Sigmoid colon (tissue), 7 donors: ENCODE measurements around the gene TAF5L. TPM values are rescaled to one million over a fixed set of nuclear protein-coding genes. Genes with fewer than 3 reads are reported as not detected.

Source experiments
- DNase-seq: peaks from one replicate; pipeline ENCODE4 v3.0.0-alpha.2; 2019
- H3K27ac ChIP-seq, 4 donors: fragments of 200-600 bp; sonication (generic); one replicate each; pipeline ENCODE4 v1.5.1; 2016 to 2019; ENCODE audit warnings: mild to moderate bottlenecking in 1 of 4
- H3K27me3 ChIP-seq, 3 donors: fragments of 200-600 bp; sonication (generic); one replicate each; pipeline ENCODE4 v1.5.1; 2019; ENCODE audit warnings: mild to moderate bottlenecking in 1 of 3
- H3K36me3 ChIP-seq, 4 donors: fragments of 200-600 bp; sonication (generic); one replicate each; pipeline ENCODE4 v1.5.1; 2016 to 2019
- H3K4me1 ChIP-seq, 4 donors: fragments of 200-600 bp; sonication (generic); one replicate each; pipeline ENCODE4 v1.5.1; 2017 to 2019
- H3K4me3 ChIP-seq, 4 donors: fragments of 200-600 bp; sonication (generic); one replicate each; pipeline ENCODE4 v1.5.1; 2017 to 2019; ENCODE audit warnings: mild to moderate bottlenecking in 2 of 4, moderate library complexity in 1 of 4
- H3K9me3 ChIP-seq, 4 donors: fragments of 200-600 bp in 3 of 4; sonication (generic) in 3 of 4; one replicate each; pipeline versions ENCODE4 v1.5.1 to v1.6.1; 2013 to 2019
- EP300 ChIP-seq, 4 donors: sonication (generic); formaldehyde crosslinking; IDR thresholded peaks; one replicate each; pipeline ENCODE4 v1.6.1; 2017; ENCODE audit warnings: antibody characterized with exemption in 4 of 4
- POLR2A ChIP-seq, 2 donors: fragments of 450-650 bp; IDR thresholded peaks; one replicate each; pipeline ENCODE4 v1.6.1; 2016; ENCODE audit warnings: antibody characterized with exemption in 2 of 2, mild to moderate bottlenecking in 2 of 2, moderate library complexity in 2 of 2
- POLR2AphosphoS5 ChIP-seq, 4 donors: sonication (generic); formaldehyde crosslinking; IDR thresholded peaks; one replicate each; pipeline ENCODE4 v1.6.1; 2017; ENCODE audit warnings: antibody characterized with exemption in 4 of 4
- WGBS, 2 donors: extraction: QIAGEN DNeasy Blood & Tissue Kit; methylation state at CpG; one replicate each; pipeline ENCODE4 v1.1.7; 2013; 5-methylcytosine and 5-hydroxymethylcytosine counted together
- intact Hi-C: fragments of 100-400 bp; cut with DNase I; formaldehyde crosslinking; loops from one replicate; pipeline ENCODE4 v1.15.1; 2023
- polyA plus RNA-seq, 3 donors: library from polyadenylated mRNA; stranded (reverse); fragments of 200-250 nt; gene quantifications; one replicate each; pipeline ENCODE4 v1.2.3, GENCODE V29; 2013
- total RNA-seq, 4 donors: library from RNA; depleted of rRNA; stranded (reverse); fragments of >200 nt; gene quantifications; one replicate each; pipeline ENCODE4 v1.1.0, GENCODE V29; 2016
- TF ChIP-seq, protein P1 (sequence below), 4 experiments: fragments of 450-650 bp in 3 of 4; fragments of 200-600 bp in 1 of 4; IDR thresholded peaks; one replicate each; pipeline ENCODE4 v1.5.1; 2016 to 2019; ENCODE audit warnings: antibody characterized with exemption in 4 of 4, mild to moderate bottlenecking in 3 of 4, moderate library complexity in 2 of 4
- donor health status: healthy with polysubstance abuse.
- donor health status: Bipolar disorder and iron deficiency.
- donor health status: healthy.

Gene TAF5L
- total and polyA plus RNA-seq, 7 donors, result 10.6 to 18.0 (median 13.0) TPM

DNA sequence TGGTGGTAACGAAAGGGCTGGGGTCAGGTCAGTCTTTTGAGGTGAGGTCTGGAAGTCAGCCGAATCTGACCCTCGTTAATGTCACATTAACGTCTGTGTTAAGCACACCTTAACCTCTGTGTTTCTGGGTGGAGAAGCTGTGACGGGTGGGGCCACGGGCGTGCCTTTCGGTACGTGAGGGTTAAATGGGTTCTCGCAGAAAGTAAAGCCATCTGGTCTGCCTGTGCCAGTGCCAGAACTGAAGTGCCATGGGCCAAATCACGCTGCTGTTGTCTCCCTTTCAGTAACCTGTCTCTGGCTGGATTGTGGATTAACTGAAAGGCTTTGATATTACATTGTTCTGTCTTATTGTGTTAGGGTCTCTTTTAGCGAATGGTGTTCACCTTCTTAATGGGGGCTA is 14.5 kb upstream of the TAF5L start:
- no peak overlapping the region for H3K4me3 ChIP-seq
- WGBS, 2 donors, result 28 to 73% methylated on average over 12 of the region's 12 CpGs
- TF ChIP-seq, protein P1, sequence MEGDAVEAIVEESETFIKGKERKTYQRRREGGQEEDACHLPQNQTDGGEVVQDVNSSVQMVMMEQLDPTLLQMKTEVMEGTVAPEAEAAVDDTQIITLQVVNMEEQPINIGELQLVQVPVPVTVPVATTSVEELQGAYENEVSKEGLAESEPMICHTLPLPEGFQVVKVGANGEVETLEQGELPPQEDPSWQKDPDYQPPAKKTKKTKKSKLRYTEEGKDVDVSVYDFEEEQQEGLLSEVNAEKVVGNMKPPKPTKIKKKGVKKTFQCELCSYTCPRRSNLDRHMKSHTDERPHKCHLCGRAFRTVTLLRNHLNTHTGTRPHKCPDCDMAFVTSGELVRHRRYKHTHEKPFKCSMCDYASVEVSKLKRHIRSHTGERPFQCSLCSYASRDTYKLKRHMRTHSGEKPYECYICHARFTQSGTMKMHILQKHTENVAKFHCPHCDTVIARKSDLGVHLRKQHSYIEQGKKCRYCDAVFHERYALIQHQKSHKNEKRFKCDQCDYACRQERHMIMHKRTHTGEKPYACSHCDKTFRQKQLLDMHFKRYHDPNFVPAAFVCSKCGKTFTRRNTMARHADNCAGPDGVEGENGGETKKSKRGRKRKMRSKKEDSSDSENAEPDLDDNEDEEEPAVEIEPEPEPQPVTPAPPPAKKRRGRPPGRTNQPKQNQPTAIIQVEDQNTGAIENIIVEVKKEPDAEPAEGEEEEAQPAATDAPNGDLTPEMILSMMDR (IDR thresholded peaks at IDR 0.05), result no peak
- no peak for TF ChIP-seq POLR2AphosphoS5 (IDR thresholded peaks at IDR 0.05)
- TF ChIP-seq POLR2A (IDR thresholded peaks at IDR 0.05), result no peak
- no peak for TF ChIP-seq EP300 (IDR thresholded peaks at IDR 0.05)
- intact Hi-C loops, result no loop called here
- H3K27ac ChIP-seq, result no peak overlapping the region
- H3K9me3 ChIP-seq, result no peaks in the 10 kb centered on the region
- no peaks in the 10 kb centered on the region for H3K27me3 ChIP-seq
- DNase-seq, result no peak
- peaks cover 11 to 52% (median 34%) of the 10 kb centered on the region in 4 donors for H3K36me3 ChIP-seq
- H3K4me1 ChIP-seq, result peaks cover 0 to 4% (median 0%) of the 10 kb centered on the region in 4 donors

DNA sequence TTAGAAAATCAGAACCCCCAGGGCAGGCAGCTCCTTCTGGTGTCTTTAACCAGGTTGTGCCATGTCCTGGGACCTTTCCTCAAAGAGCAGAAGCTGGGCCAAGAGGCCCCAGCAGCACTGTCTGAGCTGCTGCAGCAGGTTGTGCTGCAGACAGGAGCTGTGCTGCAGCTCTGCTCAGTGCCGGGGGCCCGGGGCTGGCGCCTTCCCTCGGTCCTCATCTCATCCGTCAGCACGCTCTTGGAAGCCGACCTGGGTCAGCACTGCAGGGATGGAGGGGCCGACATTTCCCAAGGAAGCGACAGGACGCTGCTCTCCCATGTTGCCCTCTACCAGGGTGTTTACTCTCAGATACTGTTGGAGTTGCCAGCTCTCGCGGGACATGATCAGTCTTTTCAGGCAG is 11.8 kb upstream of the TAF5L start:
- Histone ChIP-seq H3K36me3 (peaks cover 11 to 52% (median 34%) of the 10 kb centered on the region in 4 donors), H3K27me3 (no peaks in the 10 kb centered on the region), H3K4me1 (peaks cover 0 to 4% (median 0%) of the 10 kb centered on the region in 4 donors), H3K27ac (no peak overlapping the region), H3K4me3 (no peak overlapping the region), H3K9me3 (no peaks in the 10 kb centered on the region)
- intact Hi-C loops, result no loop called here
- 96 to 97% methylated on average over 12 of the region's 12 CpGs for WGBS, 2 donors
- DNase-seq, result no peak
- TF ChIP-seq POLR2A (IDR thresholded peaks at IDR 0.05) (no peak), POLR2AphosphoS5 (IDR thresholded peaks at IDR 0.05) (no peak)

DNA sequence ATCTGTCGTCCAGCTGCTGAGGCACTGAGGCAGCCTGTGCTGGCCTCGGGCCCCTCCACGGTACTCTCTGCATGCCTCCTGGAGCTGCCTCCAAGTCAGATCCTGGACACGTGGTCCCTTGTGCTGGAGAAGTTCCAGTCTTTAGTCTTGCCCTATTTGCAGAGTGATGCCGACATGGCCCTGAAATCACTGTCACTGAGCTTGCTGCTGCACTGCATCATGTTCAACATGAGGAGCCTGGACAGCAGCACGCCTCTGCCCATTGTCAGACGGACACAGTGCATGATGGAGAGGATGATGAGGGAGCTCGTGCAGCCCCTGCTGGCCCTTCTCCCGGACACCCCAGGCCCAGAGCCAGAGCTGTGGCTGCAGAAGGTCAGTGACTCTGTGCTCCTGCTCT is 10.1 kb upstream of the TAF5L start:
- H3K27me3 ChIP-seq, result no peaks in the 10 kb centered on the region
- WGBS, 2 donors, result 94 to 95% methylated on average over 9 of the region's 9 CpGs
- intact Hi-C loops, result no loop called here
- H3K36me3 ChIP-seq, result peaks cover 11 to 52% (median 34%) of the 10 kb centered on the region in 4 donors
- no peaks in the 10 kb centered on the region for H3K9me3 ChIP-seq
- no peak overlapping the region for H3K4me3 ChIP-seq
- no peak for DNase-seq
- TF ChIP-seq, protein P1 (IDR thresholded peaks at IDR 0.05), result no peak
- TF ChIP-seq EP300 (IDR thresholded peaks at IDR 0.05) (no peak), POLR2A (IDR thresholded peaks at IDR 0.05) (no peak), POLR2AphosphoS5 (IDR thresholded peaks at IDR 0.05) (no peak)
- no peaks in the 10 kb centered on the region for H3K4me1 ChIP-seq
- H3K27ac ChIP-seq, result no peak overlapping the region

DNA sequence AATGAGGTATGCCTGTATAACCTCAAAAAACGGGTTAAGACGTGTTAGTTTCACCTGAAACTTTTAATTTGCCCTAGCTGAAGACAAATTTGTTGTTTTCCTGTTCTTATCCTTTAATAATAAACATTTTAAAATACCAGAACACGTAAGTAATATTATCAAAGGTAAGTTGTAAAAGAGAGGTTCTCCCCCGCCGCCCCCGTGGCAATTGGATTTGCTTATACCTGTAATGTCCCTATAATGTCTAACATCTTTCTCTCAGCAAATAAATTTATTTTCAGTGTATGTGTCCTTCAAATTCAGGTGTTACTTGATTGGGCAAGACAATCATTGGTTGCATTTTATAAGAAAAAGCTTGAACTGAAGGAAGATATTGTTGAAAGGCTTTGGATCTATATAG is 6.0 kb upstream of the TAF5L start:
- no peaks in the 10 kb centered on the region for H3K27me3 ChIP-seq
- intact Hi-C loops, result no loop called here
- H3K27ac ChIP-seq, result no peak overlapping the region
- H3K4me3 ChIP-seq, result no peak overlapping the region
- H3K9me3 ChIP-seq, result no peaks in the 10 kb centered on the region
- peaks cover 6 to 32% (median 19%) of the 10 kb centered on the region in 4 donors for H3K36me3 ChIP-seq
- TF ChIP-seq, protein P1 (IDR thresholded peaks at IDR 0.05), result no peak
- TF ChIP-seq EP300 (IDR thresholded peaks at IDR 0.05) (no peak), POLR2AphosphoS5 (IDR thresholded peaks at IDR 0.05) (no peak), POLR2A (IDR thresholded peaks at IDR 0.05) (no peak)
- peaks cover 0 to 7% (median 6%) of the 10 kb centered on the region in 4 donors for H3K4me1 ChIP-seq
- DNase-seq, result no peak
- WGBS, 2 donors, result 92 to 94% methylated on average over 6 of the region's 6 CpGs

DNA sequence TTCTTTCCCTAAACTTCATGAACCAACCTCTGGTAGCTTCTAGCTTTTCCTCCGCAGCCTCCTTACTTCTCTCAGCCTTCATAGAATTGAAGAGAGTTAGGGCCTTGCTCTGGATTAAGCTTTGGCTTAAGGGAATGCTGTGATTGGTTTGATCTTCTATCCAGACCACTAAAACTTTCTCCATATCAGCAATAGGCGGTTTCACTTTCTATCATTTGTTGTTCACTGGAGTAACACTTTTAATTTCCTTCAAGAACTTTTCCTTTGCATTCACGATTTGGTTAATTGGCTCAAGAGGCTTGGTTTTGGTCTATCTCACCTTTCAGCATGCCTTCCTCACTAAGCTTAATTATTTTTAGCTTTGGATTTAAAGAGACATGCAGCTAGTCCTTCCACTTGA is 5.2 kb upstream of the TAF5L start:
- DNase-seq, result no peak
- H3K4me1 ChIP-seq, result peaks cover 0 to 13% (median 12%) of the 10 kb centered on the region in 4 donors
- H3K27me3 ChIP-seq, result no peaks in the 10 kb centered on the region
- no peak overlapping the region for H3K27ac ChIP-seq
- intact Hi-C loops, result no loop called here
- WGBS, 2 donors, result 76 to 82% methylated on average over 3 of the region's 3 CpGs
- H3K36me3 ChIP-seq, result peaks cover 0 to 24% (median 12%) of the 10 kb centered on the region in 4 donors
- TF ChIP-seq, protein P1 (IDR thresholded peaks at IDR 0.05), result no peak
- TF ChIP-seq EP300 (IDR thresholded peaks at IDR 0.05) (no peak), POLR2A (IDR thresholded peaks at IDR 0.05) (no peak), POLR2AphosphoS5 (IDR thresholded peaks at IDR 0.05) (no peak)
- no peaks in the 10 kb centered on the region for H3K9me3 ChIP-seq
- no peak overlapping the region for H3K4me3 ChIP-seq
